Karpas-422 (cell line): Measurements from ENCODE around the gene SIDT1. TPM values are rescaled to one million over a fixed set of nuclear protein-coding genes. Genes with fewer than 3 reads are reported as not detected.

Experiments used
- DNase-seq: peaks from one replicate; pipeline ENCODE4 v3.0.0-alpha.2; 2015
- H2AFZ ChIP-seq: fragments of 200-600 bp; sonication (generic); 2 replicates; pipeline ENCODE4 v1.6.1; 2014; ENCODE audit warnings: antibody characterized with exemption, low read length, mixed read lengths
- H3K27ac ChIP-seq: fragments of 200-600 bp; sonication (generic); 2 replicates; pipeline ENCODE4 v1.5.1; 2014; ENCODE audit warnings: mild to moderate bottlenecking, low read length, moderate library complexity
- H3K27me3 ChIP-seq: fragments of 200-600 bp; sonication (generic); 2 replicates; pipeline ENCODE4 v1.6.1; 2014; ENCODE audit warnings: low read length, mixed read lengths
- H3K36me3 ChIP-seq: fragments of 200-600 bp; sonication (generic); 2 replicates; pipeline ENCODE4 v1.6.1; 2014; ENCODE audit warnings: low read length, mixed read lengths; ENCODE audit not compliant: insufficient read depth
- H3K4me1 ChIP-seq: fragments of 200-600 bp; sonication (generic); 2 replicates; pipeline ENCODE4 v1.6.1; 2014; ENCODE audit warnings: mild to moderate bottlenecking, low read length, mixed read lengths
- H3K4me2 ChIP-seq: fragments of 200-600 bp; sonication (generic); 2 replicates; pipeline ENCODE4 v1.6.1; 2014; ENCODE audit warnings: low read length, low read depth, mild to moderate bottlenecking; ENCODE audit not compliant: poor library complexity, severe bottlenecking
- H3K4me3 ChIP-seq: fragments of 200-600 bp; sonication (generic); 2 replicates; pipeline ENCODE4 v1.5.1; 2014; ENCODE audit warnings: mild to moderate bottlenecking, antibody characterized with exemption, low read length, mixed read lengths
- H3K79me2 ChIP-seq: fragments of 200-600 bp; sonication (generic); 2 replicates; pipeline ENCODE4 v1.6.1; 2014; ENCODE audit warnings: mild to moderate bottlenecking, low read length, mixed read lengths
- H3K9ac ChIP-seq: fragments of 200-600 bp; sonication (generic); 2 replicates; pipeline ENCODE4 v1.6.0; 2014; ENCODE audit warnings: low read length
- H3K9me2 ChIP-seq: fragments of 200-600 bp; sonication (generic), shearing (Covaris generic); replicated peaks from 2 replicates; pipeline ENCODE4 v1.6.0; 2014; ENCODE audit warnings: mild to moderate bottlenecking, low read length, moderate library complexity; ENCODE audit not compliant: insufficient read depth
- H3K9me3 ChIP-seq: fragments of 300-700, 200-600 bp; sonication (generic); 2 replicates; pipeline ENCODE4 v1.6.1; 2014; ENCODE audit warnings: low read length, mixed read lengths
- H4K20me1 ChIP-seq: fragments of 200-600 bp; sonication (generic); 2 replicates; pipeline ENCODE4 v1.6.1; 2014; ENCODE audit warnings: mild to moderate bottlenecking, antibody characterized with exemption, low read length, low read depth; ENCODE audit not compliant: insufficient read depth
- total RNA-seq: library from RNA; depleted of rRNA; stranded (reverse); fragments of >200 nt; shearing (Covaris generic); gene quantifications from 2 replicates; pipeline ENCODE4 v1.2.3, GENCODE V29; 2014; ENCODE audit warnings: low replicate concordance

Gene SIDT1
- total RNA-seq, 1 experiment from 2014 or later = 11.3 TPM

DNA sequence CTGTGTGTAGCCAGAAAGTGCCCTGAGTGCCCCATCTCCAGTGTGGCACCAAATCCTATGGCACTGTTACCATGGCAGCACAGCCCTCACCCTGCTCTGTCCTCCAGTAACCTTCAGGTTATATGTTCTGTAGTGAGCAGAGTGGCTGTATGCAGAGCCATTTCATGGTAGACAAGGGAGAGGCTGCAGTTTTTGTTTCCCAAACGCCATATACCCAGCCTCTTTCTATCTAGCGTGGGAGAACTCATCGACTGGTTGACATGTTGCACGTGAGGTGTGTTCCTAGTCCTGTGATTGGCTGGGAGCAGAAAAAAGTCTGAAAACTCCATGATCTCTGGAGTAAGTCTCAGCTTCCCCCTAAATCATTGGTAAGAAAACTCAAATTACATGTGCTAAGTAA is 2.0 kb downstream of the SIDT1 start:
- Histone ChIP-seq H3K36me3 (no peaks in the 10 kb centered on the region), H3K9me2 (no peaks in the 10 kb centered on the region), H3K4me3 (no peak overlapping the region), H3K9ac (no peak overlapping the region), H2AFZ (no peak overlapping the region), H3K27me3 (no peaks in the 10 kb centered on the region), H3K4me1 (peaks cover 20% of the 10 kb centered on the region), H3K27ac (no peak overlapping the region), H3K9me3 (no peaks in the 10 kb centered on the region), H3K4me2 (no peak overlapping the region), H3K79me2 (no peaks in the 10 kb centered on the region), H4K20me1 (no peaks in the 10 kb centered on the region)
- no peak for DNase-seq

DNA sequence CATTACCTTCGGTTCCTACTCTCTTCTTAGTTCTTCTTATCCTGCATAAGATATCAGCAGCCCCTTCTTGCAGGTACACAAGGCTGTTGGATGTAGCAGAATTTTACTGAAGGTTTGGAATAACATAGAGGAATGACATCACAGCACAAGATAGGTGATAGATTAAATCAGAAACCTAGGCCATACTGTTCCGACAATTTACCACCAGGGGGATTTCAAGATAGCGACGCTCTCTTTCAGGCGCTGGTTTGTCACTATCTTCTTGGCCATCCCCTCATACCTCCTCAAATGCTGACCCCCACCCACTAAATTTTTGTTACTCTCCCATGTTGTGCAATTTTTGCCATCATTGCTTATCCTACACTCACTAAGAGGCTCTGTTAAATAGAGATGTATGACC is 3.5 kb downstream of the SIDT1 start:
- Histone ChIP-seq H4K20me1 (no peaks in the 10 kb centered on the region), H3K27me3 (no peaks in the 10 kb centered on the region), H3K9ac (no peak overlapping the region), H2AFZ (no peak overlapping the region), H3K4me3 (no peak overlapping the region), H3K27ac (no peak overlapping the region), H3K9me2 (no peaks in the 10 kb centered on the region), H3K4me1 (peaks cover 20% of the 10 kb centered on the region), H3K36me3 (no peaks in the 10 kb centered on the region), H3K4me2 (no peak overlapping the region), H3K9me3 (no peaks in the 10 kb centered on the region), H3K79me2 (no peaks in the 10 kb centered on the region)
- DNase-seq = no peak

GRCh38 chr3:113536627-113537101 is 4.3 kb downstream of the SIDT1 start:
- no peak overlapping the region for H2AFZ ChIP-seq
- H4K20me1 ChIP-seq = no peaks in the 10 kb centered on the region
- DNase-seq = no peak
- H3K4me2 ChIP-seq = no peak overlapping the region
- H3K36me3 ChIP-seq = no peaks in the 10 kb centered on the region
- H3K27ac ChIP-seq = no peak overlapping the region
- no peaks in the 10 kb centered on the region for H3K9me2 ChIP-seq
- H3K9ac ChIP-seq = no peak overlapping the region
- H3K27me3 ChIP-seq = no peaks in the 10 kb centered on the region
- H3K4me3 ChIP-seq = no peak overlapping the region
- H3K79me2 ChIP-seq = no peaks in the 10 kb centered on the region
- H3K4me1 ChIP-seq = peaks cover 14% of the 10 kb centered on the region
- H3K9me3 ChIP-seq = no peaks in the 10 kb centered on the region

DNA sequence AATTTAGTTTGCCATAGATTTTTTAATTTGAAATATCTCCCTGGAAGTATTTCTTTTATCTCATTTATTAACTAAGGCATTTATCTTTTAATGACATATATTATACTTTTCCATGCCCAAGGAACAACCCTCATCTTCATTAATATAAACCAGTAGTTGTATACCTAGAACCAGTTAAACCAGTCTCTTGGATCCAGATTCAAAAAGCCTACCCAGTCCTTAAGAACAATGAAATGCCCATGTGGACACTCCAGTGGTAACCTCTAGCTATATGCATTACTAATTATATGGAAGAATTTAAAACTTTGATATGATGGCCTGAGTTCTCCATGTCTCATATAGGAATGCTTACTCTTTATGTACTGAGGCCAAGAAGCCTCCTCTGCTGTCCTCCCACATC is 4.8 kb downstream of the SIDT1 start:
- Histone ChIP-seq H3K27me3 (no peaks in the 10 kb centered on the region), H3K9ac (no peak overlapping the region), H3K9me2 (no peaks in the 10 kb centered on the region), H3K36me3 (no peaks in the 10 kb centered on the region), H3K4me1 (peaks cover 9% of the 10 kb centered on the region), H2AFZ (no peak overlapping the region), H3K4me3 (no peak overlapping the region), H3K79me2 (no peaks in the 10 kb centered on the region), H4K20me1 (no peaks in the 10 kb centered on the region), H3K9me3 (no peaks in the 10 kb centered on the region), H3K4me2 (no peak overlapping the region), H3K27ac (no peak overlapping the region)
- DNase-seq = no peak

- Histone ChIP-seq H3K79me2 (no peaks in the 10 kb centered on the region), H3K9me2 (no peaks in the 10 kb centered on the region), H3K4me1 (peaks cover 10% of the 10 kb centered on the region), H3K9ac (no peak overlapping the region), H3K36me3 (no peaks in the 10 kb centered on the region), H4K20me1 (no peaks in the 10 kb centered on the region), H3K27ac (no peak overlapping the region), H3K4me2 (no peak overlapping the region), H3K9me3 (no peaks in the 10 kb centered on the region), H3K27me3 (no peaks in the 10 kb centered on the region), H2AFZ (no peak overlapping the region), H3K4me3 (no peak overlapping the region)
- no peak for DNase-seq
Observed at GRCh38 chr3:113541519-113541918, 9.2 kb downstream of the SIDT1 start.

DNA sequence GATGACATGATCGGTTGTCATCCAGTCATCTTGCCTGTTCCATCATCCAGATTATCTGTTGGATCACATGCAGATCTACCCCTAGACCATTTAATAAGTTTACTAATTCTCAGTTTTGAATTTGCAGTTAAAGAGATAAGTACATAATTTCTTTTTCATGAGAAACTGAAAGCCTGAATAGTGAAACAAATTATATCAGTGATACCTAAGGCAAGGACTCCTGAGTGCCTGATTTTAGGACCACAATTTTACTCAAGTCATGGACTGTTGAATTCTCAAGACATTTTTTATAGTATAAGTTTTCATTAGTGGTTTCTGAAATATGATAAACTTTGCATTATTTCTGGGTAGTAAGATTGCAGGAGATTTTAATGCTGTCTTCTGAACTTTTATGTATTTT is 13.2 kb downstream of the SIDT1 start:
- Histone ChIP-seq H3K4me2 (peak overlapping the region; percentile 44), H3K27me3 (no peaks in the 10 kb centered on the region), H3K27ac (no peak overlapping the region), H3K9me3 (no peaks in the 10 kb centered on the region), H3K79me2 (no peaks in the 10 kb centered on the region), H3K4me3 (no peak overlapping the region), H3K9me2 (no peaks in the 10 kb centered on the region), H3K4me1 (peaks cover 12% of the 10 kb centered on the region), H2AFZ (no peak overlapping the region), H3K9ac (no peak overlapping the region), H4K20me1 (no peaks in the 10 kb centered on the region), H3K36me3 (no peaks in the 10 kb centered on the region)
- DNase-seq = no peak

- no peaks in the 10 kb centered on the region for H3K36me3 ChIP-seq
- no peaks in the 10 kb centered on the region for H3K79me2 ChIP-seq
- DNase-seq = no peak
- H3K4me3 ChIP-seq = no peak overlapping the region; the same call in 1 of the 2 replicates
- no peaks in the 10 kb centered on the region for H3K9me3 ChIP-seq
- no peaks in the 10 kb centered on the region for H3K9me2 ChIP-seq
- H3K9ac ChIP-seq = no peak overlapping the region
- H3K27ac ChIP-seq = no peak overlapping the region
- H4K20me1 ChIP-seq = no peaks in the 10 kb centered on the region
- peaks cover 12% of the 10 kb centered on the region for H3K4me1 ChIP-seq
- no peaks in the 10 kb centered on the region for H3K27me3 ChIP-seq
- H3K4me2 ChIP-seq = peak overlapping the region; percentile 44
- peak overlapping the region; percentile 74; the same call in 1 of the 2 replicates for H2AFZ ChIP-seq
Observed at GRCh38 chr3:113546414-113546893, 14.1 kb downstream of the SIDT1 start.

DNA sequence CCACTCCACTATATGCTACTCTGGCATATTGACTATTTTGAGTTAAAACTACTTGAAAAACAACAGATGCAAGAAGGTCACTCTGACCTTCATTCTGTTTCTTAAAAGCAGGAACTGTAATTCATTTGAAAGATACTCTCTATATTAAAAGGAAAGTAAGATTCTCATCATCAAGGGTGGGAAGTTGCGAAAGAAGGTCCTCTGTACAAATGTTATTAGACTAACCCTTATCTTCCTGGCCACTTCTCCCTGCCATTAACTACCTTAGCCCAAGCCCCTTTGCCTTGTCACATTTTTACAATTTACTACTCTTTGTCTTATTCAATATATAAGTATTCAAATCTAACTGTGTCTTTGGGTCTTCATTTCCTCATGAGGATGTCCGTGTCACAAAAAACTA is 16.1 kb downstream of the SIDT1 start:
- Histone ChIP-seq H3K27me3 (no peaks in the 10 kb centered on the region), H3K4me3 (no peak overlapping the region), H3K79me2 (no peaks in the 10 kb centered on the region), H3K9ac (no peak overlapping the region), H3K9me2 (no peaks in the 10 kb centered on the region), H3K36me3 (no peaks in the 10 kb centered on the region), H3K4me1 (peaks cover 12% of the 10 kb centered on the region), H3K9me3 (no peaks in the 10 kb centered on the region), H2AFZ (no peak overlapping the region), H3K27ac (no peak overlapping the region), H4K20me1 (no peaks in the 10 kb centered on the region), H3K4me2 (no peak overlapping the region)
- no peak for DNase-seq

GRCh38 chr3:113551820-113552219 is 19.5 kb downstream of the SIDT1 start:
- no peaks in the 10 kb centered on the region for H3K79me2 ChIP-seq
- no peak overlapping the region for H3K4me3 ChIP-seq
- no peaks in the 10 kb centered on the region for H3K4me1 ChIP-seq
- no peak for DNase-seq
- H3K9me2 ChIP-seq = no peaks in the 10 kb centered on the region
- no peaks in the 10 kb centered on the region for H4K20me1 ChIP-seq
- no peak overlapping the region for H3K4me2 ChIP-seq
- no peaks in the 10 kb centered on the region for H3K36me3 ChIP-seq
- H3K9me3 ChIP-seq = no peaks in the 10 kb centered on the region
- H3K9ac ChIP-seq = no peak overlapping the region
- no peak overlapping the region for H3K27ac ChIP-seq
- no peaks in the 10 kb centered on the region for H3K27me3 ChIP-seq
- no peak overlapping the region for H2AFZ ChIP-seq
